ENCODE measurements around the gene DDX5. TPM values are rescaled to one million over a fixed set of nuclear protein-coding genes. Genes with fewer than 3 reads are reported as not detected.

DDX5 gene
- total RNA-seq, 1 donor from 2014 or later: 925 TPM

DNA sequence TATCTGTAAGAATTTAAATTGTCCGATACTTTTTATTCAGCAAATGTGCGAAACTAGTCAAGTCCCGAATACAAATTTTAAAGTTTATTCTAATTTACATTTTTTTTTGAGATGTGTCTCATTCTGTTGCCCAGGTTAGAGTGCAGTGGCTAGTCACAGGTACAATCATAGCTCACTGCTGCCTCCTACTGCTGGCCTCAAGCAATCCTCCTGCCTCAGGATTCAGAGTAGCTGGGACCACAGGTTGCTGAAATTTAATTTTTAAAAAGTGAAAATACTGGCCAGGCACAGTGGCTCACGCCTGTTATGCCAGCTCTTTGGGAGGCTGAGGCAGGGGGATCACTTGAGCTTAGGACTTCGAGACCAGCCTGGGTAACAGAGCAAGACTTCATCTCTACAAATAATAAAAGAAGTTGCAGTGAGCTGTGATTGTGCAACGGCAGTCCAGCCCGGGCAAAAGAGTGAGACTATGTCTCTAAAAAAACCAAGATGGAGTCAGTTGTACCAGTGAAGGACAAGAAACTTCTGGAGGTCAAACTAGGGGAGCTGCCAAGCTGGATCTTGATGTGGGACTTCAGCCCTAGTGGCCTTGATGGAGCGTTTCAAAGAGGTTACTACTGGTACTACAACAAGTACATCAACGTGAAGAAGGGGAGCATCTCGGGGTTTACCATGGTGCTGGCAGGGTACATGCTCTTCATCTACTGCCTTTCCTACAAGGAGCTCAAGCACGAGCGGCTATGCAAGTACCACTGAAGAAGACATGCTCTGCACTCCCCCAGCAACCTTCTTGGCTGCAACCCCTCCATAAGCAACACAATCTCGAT lies 14.8 kb downstream of the DDX5 start:
- H3K9me3 Mint-ChIP-seq: no peaks in the 10 kb centered on the region
- DNase-seq (ENCODE audit: low spot score in 2 of 2, unreplicated experiment in 2 of 2): no peak
- no peak overlapping the region for H3K4me3 Mint-ChIP-seq
- peaks cover 34% of the 10 kb centered on the region for H3K36me3 Mint-ChIP-seq
- H3K27me3 Mint-ChIP-seq (ENCODE audit: low read depth): no peaks in the 10 kb centered on the region
- H3K27ac Mint-ChIP-seq: no peak overlapping the region
- H3K4me1 Mint-ChIP-seq: peaks cover 22% of the 10 kb centered on the region
- TF ChIP-seq, protein P1, sequence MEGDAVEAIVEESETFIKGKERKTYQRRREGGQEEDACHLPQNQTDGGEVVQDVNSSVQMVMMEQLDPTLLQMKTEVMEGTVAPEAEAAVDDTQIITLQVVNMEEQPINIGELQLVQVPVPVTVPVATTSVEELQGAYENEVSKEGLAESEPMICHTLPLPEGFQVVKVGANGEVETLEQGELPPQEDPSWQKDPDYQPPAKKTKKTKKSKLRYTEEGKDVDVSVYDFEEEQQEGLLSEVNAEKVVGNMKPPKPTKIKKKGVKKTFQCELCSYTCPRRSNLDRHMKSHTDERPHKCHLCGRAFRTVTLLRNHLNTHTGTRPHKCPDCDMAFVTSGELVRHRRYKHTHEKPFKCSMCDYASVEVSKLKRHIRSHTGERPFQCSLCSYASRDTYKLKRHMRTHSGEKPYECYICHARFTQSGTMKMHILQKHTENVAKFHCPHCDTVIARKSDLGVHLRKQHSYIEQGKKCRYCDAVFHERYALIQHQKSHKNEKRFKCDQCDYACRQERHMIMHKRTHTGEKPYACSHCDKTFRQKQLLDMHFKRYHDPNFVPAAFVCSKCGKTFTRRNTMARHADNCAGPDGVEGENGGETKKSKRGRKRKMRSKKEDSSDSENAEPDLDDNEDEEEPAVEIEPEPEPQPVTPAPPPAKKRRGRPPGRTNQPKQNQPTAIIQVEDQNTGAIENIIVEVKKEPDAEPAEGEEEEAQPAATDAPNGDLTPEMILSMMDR (IDR thresholded peaks at IDR 0.05; ENCODE audit: unreplicated experiment): peak; percentile 14

DNA sequence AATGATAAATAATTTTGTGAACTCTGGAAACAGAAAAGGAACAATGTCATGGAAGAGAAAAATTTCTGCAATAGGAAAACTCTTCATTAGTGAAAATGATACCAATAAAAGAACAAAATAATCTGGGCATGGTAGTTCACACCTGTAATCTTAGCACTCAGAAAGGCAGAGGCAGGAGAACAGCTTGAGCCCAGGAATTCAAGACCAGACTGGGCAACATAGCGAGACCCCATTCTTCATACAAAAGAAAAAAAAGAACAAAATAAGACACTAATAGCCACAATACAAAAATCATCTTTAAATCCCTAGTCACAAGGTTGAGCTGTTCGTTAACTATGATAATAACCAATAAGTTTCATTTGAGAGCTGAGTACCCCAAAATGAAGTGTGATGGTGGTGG lies 17.8 kb downstream of the DDX5 start:
- TF ChIP-seq, protein P1 (IDR thresholded peaks at IDR 0.05; ENCODE audit: unreplicated experiment): no peak
- no peaks in the 10 kb centered on the region for H3K9me3 Mint-ChIP-seq
- H3K27me3 Mint-ChIP-seq (ENCODE audit: low read depth): no peaks in the 10 kb centered on the region

DNA sequence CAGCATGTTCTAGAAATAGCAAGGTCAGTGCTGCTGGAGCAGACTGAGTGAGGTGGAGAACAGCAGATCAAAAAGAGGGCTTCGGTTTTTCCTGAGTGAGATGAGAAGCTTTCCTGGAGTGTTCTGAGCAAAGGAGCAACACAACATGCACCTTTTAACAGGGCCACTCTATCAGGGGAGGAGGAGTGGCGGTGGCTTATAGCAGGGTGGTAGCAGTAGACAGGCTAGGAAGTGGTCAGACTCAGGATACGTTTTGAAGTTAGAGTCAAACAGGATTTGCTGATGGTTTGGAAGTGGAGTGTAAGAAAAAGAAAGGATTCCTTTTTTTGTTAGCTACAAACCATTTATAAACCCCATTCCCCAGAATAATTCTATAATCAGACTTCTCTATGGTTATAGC lies 21.7 kb downstream of the DDX5 start:
- H3K9me3 Mint-ChIP-seq: no peaks in the 10 kb centered on the region
- no peak overlapping the region for H3K27ac Mint-ChIP-seq
- TF ChIP-seq, protein P1 (IDR thresholded peaks at IDR 0.05; ENCODE audit: unreplicated experiment): no peak
- no peaks in the 10 kb centered on the region for H3K27me3 Mint-ChIP-seq (ENCODE audit: low read depth)
- H3K36me3 Mint-ChIP-seq: peaks cover 27% of the 10 kb centered on the region
- no peak for DNase-seq (ENCODE audit: low spot score in 2 of 2, unreplicated experiment in 2 of 2)
- H3K4me3 Mint-ChIP-seq: no peak overlapping the region
- no peaks in the 10 kb centered on the region for H3K4me1 Mint-ChIP-seq

More for the DNA sequence above, 17.8 kb downstream of the DDX5 start:
- Mint-ChIP-seq H3K36me3 (peaks cover 43% of the 10 kb centered on the region), H3K4me3 (no peak overlapping the region), H3K27ac (no peak overlapping the region), H3K4me1 (no peaks in the 10 kb centered on the region)
- DNase-seq (ENCODE audit: low spot score in 2 of 2, unreplicated experiment in 2 of 2): no peak

DNA sequence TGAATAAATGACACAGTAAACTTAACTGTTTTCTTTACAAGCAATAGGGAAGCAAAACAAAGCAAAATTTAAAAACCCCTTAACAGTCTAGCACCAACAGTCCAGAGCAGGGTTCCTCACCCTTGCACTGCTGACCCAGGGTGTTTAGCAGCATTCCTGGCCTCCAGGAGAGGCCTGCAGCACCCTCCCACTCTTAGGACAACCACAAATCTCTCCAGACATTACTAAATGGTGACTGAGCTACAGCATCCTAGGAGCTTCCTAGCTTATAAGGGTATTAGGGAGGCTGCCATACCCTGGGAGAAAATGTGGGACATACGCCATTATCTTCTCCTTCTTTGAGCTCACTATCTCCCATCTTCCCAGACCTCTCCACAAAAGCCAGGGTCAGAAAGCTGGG lies 25.1 kb downstream of the DDX5 start:
- no peak overlapping the region for H3K4me3 Mint-ChIP-seq
- no peaks in the 10 kb centered on the region for H3K27me3 Mint-ChIP-seq (ENCODE audit: low read depth)
- H3K27ac Mint-ChIP-seq: no peak overlapping the region
- TF ChIP-seq, protein P1 (IDR thresholded peaks at IDR 0.05; ENCODE audit: unreplicated experiment): no peak
- H3K36me3 Mint-ChIP-seq: peaks cover 21% of the 10 kb centered on the region
- DNase-seq (ENCODE audit: low spot score in 2 of 2, unreplicated experiment in 2 of 2): no peak
- H3K9me3 Mint-ChIP-seq: no peaks in the 10 kb centered on the region
- H3K4me1 Mint-ChIP-seq: no peaks in the 10 kb centered on the region

DNA sequence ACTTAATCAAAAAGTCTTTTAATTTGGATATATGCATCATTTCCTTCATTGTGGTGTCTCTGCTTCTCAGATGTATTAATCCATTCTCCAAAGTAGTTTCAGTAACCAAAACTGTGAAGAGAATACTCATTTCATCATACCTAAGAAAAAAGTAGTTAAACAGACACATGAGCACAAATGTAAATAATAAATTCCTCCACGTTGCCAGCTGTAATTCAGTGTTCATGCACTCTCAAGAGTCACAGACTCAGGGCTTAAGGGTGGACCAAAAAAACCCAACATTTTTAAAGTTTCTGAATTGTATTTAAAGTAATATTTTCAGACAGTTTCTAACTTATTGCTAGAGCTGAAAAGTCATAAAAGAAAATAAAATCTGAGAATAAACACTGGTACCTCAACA lies 28.2 kb downstream of the DDX5 start:
- no peak overlapping the region for H3K27ac Mint-ChIP-seq
- peaks cover 9% of the 10 kb centered on the region for H3K36me3 Mint-ChIP-seq
- H3K27me3 Mint-ChIP-seq (ENCODE audit: low read depth): no peaks in the 10 kb centered on the region
- DNase-seq (ENCODE audit: low spot score in 2 of 2, unreplicated experiment in 2 of 2): no peak
- H3K9me3 Mint-ChIP-seq: no peaks in the 10 kb centered on the region
- TF ChIP-seq, protein P1 (IDR thresholded peaks at IDR 0.05; ENCODE audit: unreplicated experiment): no peak
- H3K4me1 Mint-ChIP-seq: no peaks in the 10 kb centered on the region
- H3K4me3 Mint-ChIP-seq: no peak overlapping the region

All from mesothelial cell of epicardium (in vitro differentiated cells).